ENCODE results near the gene ERC1.

Gene ERC1

GRCh38 chr12:1421091-1421846 lies 430.2 kb downstream of the ERC1 start:
- no peak for DNase-seq (ENCODE audit: insufficient read length, low spot score)
- FAIRE-seq = peak; percentile 78

GRCh38 chr12:1422604-1423315 lies 431.7 kb downstream of the ERC1 start:
- DNase-seq (ENCODE audit: insufficient read length, low spot score) (no peak), FAIRE-seq (no peak)

- FAIRE-seq (peak; percentile 36), DNase-seq (ENCODE audit: insufficient read length, low spot score) (no peak)
Observed at GRCh38 chr12:1424674-1425395, 433.8 kb downstream of the ERC1 start.

- peak; percentile 90 for FAIRE-seq
- DNase-seq (ENCODE audit: insufficient read length, low spot score) = no peak
Observed at GRCh38 chr12:1425396-1425729, 434.3 kb downstream of the ERC1 start.

GRCh38 chr12:1428671-1429070 lies 437.6 kb downstream of the ERC1 start:
- FAIRE-seq (no peak), DNase-seq (ENCODE audit: insufficient read length, low spot score) (no peak)

- peak; percentile 81 for FAIRE-seq
- DNase-seq (ENCODE audit: insufficient read length, low spot score) = peak; percentile 54
Observed at GRCh38 chr12:1429980-1430379, 439.0 kb downstream of the ERC1 start.

- DNase-seq (ENCODE audit: insufficient read length, low spot score) = no peak
- FAIRE-seq = peak; percentile 55
Observed at GRCh38 chr12:1434296-1434955, 443.4 kb downstream of the ERC1 start.

GRCh38 chr12:1435044-1435443 lies 444.0 kb downstream of the ERC1 start:
- FAIRE-seq (peak; percentile 77), DNase-seq (ENCODE audit: insufficient read length, low spot score) (no peak)

- no peak for DNase-seq (ENCODE audit: insufficient read length, low spot score)
- peak; percentile 13 for FAIRE-seq
Observed at GRCh38 chr12:1435456-1435855, 444.4 kb downstream of the ERC1 start.

- FAIRE-seq (no peak), DNase-seq (ENCODE audit: insufficient read length, low spot score) (no peak)
Observed at GRCh38 chr12:1436015-1436414, 445.0 kb downstream of the ERC1 start.

GRCh38 chr12:1436981-1437380 lies 446.0 kb downstream of the ERC1 start:
- no peak for FAIRE-seq
- DNase-seq (ENCODE audit: insufficient read length, low spot score) = no peak

GRCh38 chr12:1439201-1439600 lies 448.2 kb downstream of the ERC1 start:
- peak; percentile 16 for FAIRE-seq
- no peak for DNase-seq (ENCODE audit: insufficient read length, low spot score)

- DNase-seq (ENCODE audit: insufficient read length, low spot score) = no peak
- no peak for FAIRE-seq
Observed at GRCh38 chr12:1439687-1440086, 448.7 kb downstream of the ERC1 start.

GRCh38 chr12:1443421-1444141 lies 452.6 kb downstream of the ERC1 start:
- FAIRE-seq = peak; percentile 42

GRCh38 chr12:1444142-1444516 lies 453.1 kb downstream of the ERC1 start:
- FAIRE-seq (no peak), DNase-seq (ENCODE audit: insufficient read length, low spot score) (no peak)

More at GRCh38 chr12:1443421-1444141, 452.6 kb downstream of the ERC1 start:
- no peak for DNase-seq (ENCODE audit: insufficient read length, low spot score)

GRCh38 chr12:1445807-1446206 lies 454.8 kb downstream of the ERC1 start:
- DNase-seq (ENCODE audit: insufficient read length, low spot score) (no peak), FAIRE-seq (peak; percentile 66)

- peak; percentile 79 for FAIRE-seq
- no peak for DNase-seq (ENCODE audit: insufficient read length, low spot score)
Observed at GRCh38 chr12:1448336-1448735, 457.3 kb downstream of the ERC1 start.

GRCh38 chr12:1453810-1454209 lies 462.8 kb downstream of the ERC1 start:
- FAIRE-seq = no peak
- DNase-seq (ENCODE audit: insufficient read length, low spot score) = no peak

GRCh38 chr12:1456885-1457284 lies 465.9 kb downstream of the ERC1 start:
- DNase-seq (ENCODE audit: insufficient read length, low spot score) (no peak), FAIRE-seq (peak; percentile 98)

GRCh38 chr12:1457901-1458300 lies 466.9 kb downstream of the ERC1 start:
- FAIRE-seq (peak; percentile 99), DNase-seq (ENCODE audit: insufficient read length, low spot score) (peak; percentile 60)
